MM.1S (cell line): Measurements from ENCODE around the gene PRPSAP2.

ENCODE experiments used
- DNase-seq: peaks from one replicate; pipeline ENCODE4 v3.0.0-alpha.2; 2015
- H2AFZ ChIP-seq: fragments of 300-600 bp; sonication (generic); 2 replicates; pipeline ENCODE4 v1.6.0; 2016; ENCODE audit warnings: antibody characterized with exemption, low read length
- H3F3A ChIP-seq: fragments of 300-600 bp; sonication (generic); 2 replicates; pipeline ENCODE4 v1.6.1; 2016; ENCODE audit warnings: mild to moderate bottlenecking, antibody characterized with exemption, low read length, moderate library complexity, mixed read lengths; ENCODE audit not compliant: insufficient read depth
- H3K27ac ChIP-seq: fragments of 300-600 bp; sonication (generic); 2 replicates; pipeline ENCODE4 v1.5.1; 2016; ENCODE audit warnings: mild to moderate bottlenecking, low read length
- H3K27me3 ChIP-seq: fragments of 300-600 bp; sonication (generic); replicated peaks from 2 replicates; pipeline ENCODE4 v1.6.0; 2016; ENCODE audit warnings: low read length; ENCODE audit not compliant: insufficient read depth
- H3K36me3 ChIP-seq: fragments of 300-600 bp; sonication (generic); replicated peaks from 2 replicates; pipeline ENCODE4 v1.6.1; 2016; ENCODE audit warnings: mild to moderate bottlenecking, low read length, mixed read lengths; ENCODE audit not compliant: insufficient read depth
- H3K4me1 ChIP-seq: fragments of 300-600 bp; sonication (generic); 2 replicates; pipeline ENCODE4 v1.6.1; 2016; ENCODE audit warnings: low read length, mixed read lengths
- H3K4me2 ChIP-seq: fragments of 300-600 bp; sonication (generic); 2 replicates; pipeline ENCODE4 v1.6.0; 2016; ENCODE audit warnings: low read depth, low read length
- H3K4me3 ChIP-seq: fragments of 300-600 bp; sonication (generic); 2 replicates; pipeline ENCODE4 v1.5.1; 2016; ENCODE audit warnings: low read length, mixed read lengths
- H3K79me2 ChIP-seq: fragments of 300-600 bp; sonication (generic); 2 replicates; pipeline ENCODE4 v1.6.1; 2016; ENCODE audit warnings: mixed run types, low read length, mixed read lengths
- H3K9ac ChIP-seq: fragments of 300-600 bp; sonication (generic); 2 replicates; pipeline ENCODE4 v1.6.1; 2016; ENCODE audit warnings: low read length, mixed read lengths
- H3K9me2 ChIP-seq: fragments of 300-600 bp; sonication (generic); replicated peaks from 2 replicates; pipeline ENCODE4 v1.6.1; 2016; ENCODE audit warnings: mild to moderate bottlenecking, low read length, mixed read lengths; ENCODE audit not compliant: insufficient read depth
- H3K9me3 ChIP-seq: fragments of 300-600 bp; sonication (generic); replicated peaks from 2 replicates; pipeline ENCODE4 v1.6.1; 2016; ENCODE audit warnings: mild to moderate bottlenecking, low read length, mixed read lengths; ENCODE audit not compliant: insufficient read depth
- H4K20me1 ChIP-seq: fragments of 300-600 bp; sonication (generic); 2 replicates; pipeline ENCODE4 v1.6.1; 2016; ENCODE audit warnings: mild to moderate bottlenecking, low read length, moderate library complexity, mixed read lengths; ENCODE audit not compliant: insufficient read depth
- EZH2 ChIP-seq: fragments of 300-600 bp; sonication (generic); optimal IDR thresholded peaks from 2 replicates; pipeline ENCODE3; 2017; ENCODE audit warnings: low read depth, mild to moderate bottlenecking, antibody characterized with exemption, low read length, mixed read lengths
- EZH2phosphoT487 ChIP-seq: fragments of 300-600 bp; sonication (generic); IDR thresholded peaks from 2 replicates; pipeline ENCODE4 v1.6.1; 2018; ENCODE audit warnings: antibody characterized with exemption, low read length
- TF ChIP-seq, protein P1 (sequence below): fragments of 300-600 bp; sonication (generic); IDR thresholded peaks from 2 replicates; pipeline ENCODE4 v1.5.1; 2016; ENCODE audit warnings: antibody characterized with exemption, low read length, mixed read lengths

The PRPSAP2 gene

DNA sequence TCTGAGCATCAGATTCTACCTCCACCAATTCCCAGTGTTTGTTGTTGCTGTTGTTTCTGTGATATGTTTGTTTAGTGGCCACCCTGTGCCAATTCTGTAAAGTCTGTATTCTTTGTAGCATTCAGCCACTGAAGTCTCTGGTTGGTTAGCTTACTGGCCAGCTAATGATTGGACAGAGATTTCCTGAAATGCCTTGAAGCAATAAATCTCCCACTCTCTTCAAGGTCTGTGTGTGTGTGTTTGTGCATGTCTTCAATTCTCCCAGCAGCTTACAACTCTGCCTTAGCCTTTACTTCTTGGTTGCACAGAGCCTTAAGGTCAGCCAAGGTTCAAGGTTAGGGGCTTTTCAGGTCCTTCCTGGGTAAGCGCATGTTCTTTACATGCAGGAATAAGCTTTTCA, 38.2 kb downstream of the PRPSAP2 start:
- no peak for TF ChIP-seq EZH2
- no peak for TF ChIP-seq EZH2phosphoT487
- TF ChIP-seq, protein P1, sequence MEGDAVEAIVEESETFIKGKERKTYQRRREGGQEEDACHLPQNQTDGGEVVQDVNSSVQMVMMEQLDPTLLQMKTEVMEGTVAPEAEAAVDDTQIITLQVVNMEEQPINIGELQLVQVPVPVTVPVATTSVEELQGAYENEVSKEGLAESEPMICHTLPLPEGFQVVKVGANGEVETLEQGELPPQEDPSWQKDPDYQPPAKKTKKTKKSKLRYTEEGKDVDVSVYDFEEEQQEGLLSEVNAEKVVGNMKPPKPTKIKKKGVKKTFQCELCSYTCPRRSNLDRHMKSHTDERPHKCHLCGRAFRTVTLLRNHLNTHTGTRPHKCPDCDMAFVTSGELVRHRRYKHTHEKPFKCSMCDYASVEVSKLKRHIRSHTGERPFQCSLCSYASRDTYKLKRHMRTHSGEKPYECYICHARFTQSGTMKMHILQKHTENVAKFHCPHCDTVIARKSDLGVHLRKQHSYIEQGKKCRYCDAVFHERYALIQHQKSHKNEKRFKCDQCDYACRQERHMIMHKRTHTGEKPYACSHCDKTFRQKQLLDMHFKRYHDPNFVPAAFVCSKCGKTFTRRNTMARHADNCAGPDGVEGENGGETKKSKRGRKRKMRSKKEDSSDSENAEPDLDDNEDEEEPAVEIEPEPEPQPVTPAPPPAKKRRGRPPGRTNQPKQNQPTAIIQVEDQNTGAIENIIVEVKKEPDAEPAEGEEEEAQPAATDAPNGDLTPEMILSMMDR = no peak
- no peaks in the 10 kb centered on the region for H4K20me1 ChIP-seq
- H3K36me3 ChIP-seq = no peaks in the 10 kb centered on the region
- no peak overlapping the region for H3K4me3 ChIP-seq
- H3K27me3 ChIP-seq = no peaks in the 10 kb centered on the region
- no peaks in the 10 kb centered on the region for H3K9me2 ChIP-seq
- no peak overlapping the region for H3K4me2 ChIP-seq
- no peaks in the 10 kb centered on the region for H3K9me3 ChIP-seq
- no peak overlapping the region for H3K9ac ChIP-seq
- H3F3A ChIP-seq = no peaks in the 10 kb centered on the region
- no peaks in the 10 kb centered on the region for H3K79me2 ChIP-seq
- no peak for DNase-seq
- no peak overlapping the region for H3K27ac ChIP-seq
- no peak overlapping the region for H2AFZ ChIP-seq
- H3K4me1 ChIP-seq = no peaks in the 10 kb centered on the region

GRCh38 chr17:18896947-18897346, 39.0 kb downstream of the PRPSAP2 start:
- no peaks in the 10 kb centered on the region for H3K9me3 ChIP-seq
- H3K27ac ChIP-seq = no peak overlapping the region
- no peaks in the 10 kb centered on the region for H3K36me3 ChIP-seq
- no peaks in the 10 kb centered on the region for H3F3A ChIP-seq
- no peaks in the 10 kb centered on the region for H3K27me3 ChIP-seq
- no peaks in the 10 kb centered on the region for H3K9me2 ChIP-seq
- no peaks in the 10 kb centered on the region for H3K79me2 ChIP-seq
- H3K4me2 ChIP-seq = no peak overlapping the region
- TF ChIP-seq EZH2phosphoT487 = no peak
- TF ChIP-seq, protein P1 = no peak
- no peaks in the 10 kb centered on the region for H3K4me1 ChIP-seq
- H2AFZ ChIP-seq = no peak overlapping the region
- H3K4me3 ChIP-seq = no peak overlapping the region
- no peak for DNase-seq
- no peaks in the 10 kb centered on the region for H4K20me1 ChIP-seq
- H3K9ac ChIP-seq = no peak overlapping the region

GRCh38 chr17:18904482-18904881, 46.6 kb downstream of the PRPSAP2 start:
- Histone ChIP-seq H3K9me3 (no peaks in the 10 kb centered on the region), H4K20me1 (no peaks in the 10 kb centered on the region), H3K27ac (no peak overlapping the region), H3K27me3 (no peaks in the 10 kb centered on the region), H2AFZ (no peak overlapping the region), H3K4me3 (no peak overlapping the region), H3F3A (no peaks in the 10 kb centered on the region), H3K4me2 (no peak overlapping the region), H3K79me2 (no peaks in the 10 kb centered on the region), H3K9me2 (no peaks in the 10 kb centered on the region), H3K4me1 (no peaks in the 10 kb centered on the region), H3K36me3 (no peaks in the 10 kb centered on the region), H3K9ac (no peak overlapping the region)
- no peak for DNase-seq
- no peak for TF ChIP-seq EZH2phosphoT487
- TF ChIP-seq, protein P1 = no peak
- TF ChIP-seq EZH2 = no peak
